Neural cell (in vitro differentiated cells): ENCODE measurements around the gene SERPINB10. TPM values are rescaled to one million over a fixed set of nuclear protein-coding genes. Genes with fewer than 3 reads are reported as not detected.

Source experiments
- H2AFZ ChIP-seq: fragments of 200-600, 300-800 bp; sonication (generic), shearing (Covaris generic); 2 replicates; pipeline ENCODE4 v1.6.0; 2014; ENCODE audit warnings: low read depth, mild to moderate bottlenecking, antibody characterized with exemption, low read length, moderate library complexity
- H3F3A ChIP-seq: fragments of 200-600 bp; shearing (Covaris generic); 2 replicates; pipeline ENCODE4 v1.6.1; 2016; ENCODE audit warnings: mild to moderate bottlenecking, moderate library complexity, mixed read lengths, antibody characterized with exemption, low read length; ENCODE audit not compliant: insufficient read depth, poor library complexity, severe bottlenecking
- H3K27ac ChIP-seq: fragments of 200-600, 300-800 bp; sonication (generic), shearing (Covaris generic); 2 replicates; pipeline ENCODE4 v1.5.1; 2014; ENCODE audit warnings: mild to moderate bottlenecking, low read length, moderate library complexity
- H3K27me3 ChIP-seq: fragments of 300-800, 200-600 bp; sonication (generic), shearing (Covaris generic); 2 replicates; pipeline ENCODE4 v1.6.0; 2014; ENCODE audit warnings: mild to moderate bottlenecking, low read depth, low read length, moderate library complexity; ENCODE audit not compliant: insufficient read depth
- H3K36me3 ChIP-seq: fragments of 300-800, 200-600 bp; sonication (generic), shearing (Covaris generic); 2 replicates; pipeline ENCODE4 v1.5.1; 2014; ENCODE audit warnings: mild to moderate bottlenecking, antibody characterized with exemption, low read length, moderate library complexity; ENCODE audit not compliant: insufficient read depth
- H3K4me2 ChIP-seq: fragments of 300-800, 200-600 bp; sonication (generic), shearing (Covaris generic); 2 replicates; pipeline ENCODE4 v1.6.0; 2014; ENCODE audit warnings: mild to moderate bottlenecking, low read length
- H3K4me3 ChIP-seq: fragments of 300-800, 200-600 bp; sonication (generic), shearing (Covaris generic); 2 replicates; pipeline ENCODE4 v1.5.1; 2014; ENCODE audit warnings: mild to moderate bottlenecking, low read length, moderate library complexity
- H3K79me2 ChIP-seq: fragments of 200-600 bp; shearing (Covaris generic); replicated peaks from 2 replicates; pipeline ENCODE4 v1.6.0; 2014; ENCODE audit warnings: mild to moderate bottlenecking, low read length, moderate library complexity; ENCODE audit not compliant: insufficient read depth
- H3K9ac ChIP-seq: fragments of 300-800, 200-600 bp; sonication (generic), shearing (Covaris generic); 2 replicates; pipeline ENCODE4 v1.6.1; 2016; ENCODE audit warnings: mild to moderate bottlenecking, low read length, mixed read lengths
- H3K9me2 ChIP-seq: fragments of 200-600 bp; shearing (Covaris generic); 2 replicates; pipeline ENCODE4 v1.6.1; 2016; ENCODE audit warnings: mild to moderate bottlenecking, low read length, mixed read lengths; ENCODE audit not compliant: insufficient read depth
- H3K9me3 ChIP-seq: fragments of 200-600, 300-800 bp; sonication (generic), shearing (Covaris generic); 2 replicates; pipeline ENCODE4 v1.6.1; 2016; ENCODE audit warnings: mild to moderate bottlenecking, mixed run types, low read length, moderate library complexity, mixed read lengths
- H4K20me1 ChIP-seq: fragments of 200-600 bp; shearing (Covaris generic); 2 replicates; pipeline ENCODE4 v1.6.1; 2016; ENCODE audit warnings: mild to moderate bottlenecking, mixed run types; ENCODE audit not compliant: insufficient read depth
- CTCF ChIP-seq: fragments of 450-650 bp; IDR thresholded peaks from 2 replicates; pipeline ENCODE4 v1.5.1; 2014; ENCODE audit warnings: antibody characterized with exemption, mild to moderate bottlenecking, moderate library complexity; ENCODE audit not compliant: poor library complexity, severe bottlenecking
- EZH2 ChIP-seq: fragments of 200-600, 300-800 bp; shearing (Covaris generic), sonication (generic); IDR thresholded peaks from 2 replicates; pipeline ENCODE4 v1.6.1; 2014; ENCODE audit warnings: antibody characterized with exemption, low read length, borderline replicate concordance, mild to moderate bottlenecking; ENCODE audit not compliant: insufficient read depth, poor library complexity, severe bottlenecking
- POLR2AphosphoS5 ChIP-seq: IDR thresholded peaks from 2 replicates; pipeline ENCODE4 v1.6.1; 2012
- RAD21 ChIP-seq: fragments of 450-650 bp; conservative IDR thresholded peaks from 2 replicates; pipeline ENCODE4 v1.6.1; 2014; ENCODE audit warnings: antibody characterized with exemption, mild to moderate bottlenecking, moderate library complexity
- REST ChIP-seq: IDR thresholded peaks from 2 replicates; pipeline ENCODE4 v1.6.1; 2012; ENCODE audit warnings: borderline replicate concordance
- SMC3 ChIP-seq: fragments of 450-650 bp; conservative IDR thresholded peaks from 2 replicates; pipeline ENCODE4 v1.6.1; 2014; ENCODE audit warnings: antibody characterized with exemption, mild to moderate bottlenecking, moderate library complexity; ENCODE audit not compliant: poor library complexity
- TAF1 ChIP-seq: IDR thresholded peaks from 2 replicates; pipeline ENCODE4 v1.6.1; 2012; ENCODE audit warnings: low read depth
- polyA plus RNA-seq: library from polyadenylated mRNA; depleted of rRNA; stranded (reverse); fragments of >200 nt; gene quantifications from 2 replicates; pipeline ENCODE4 v1.2.3, GENCODE V29; 2014

SERPINB10 gene
- polyA plus RNA-seq, 1 donor from 2014 or later, result not detected

GRCh38 chr18:63961435-63961980 is 53.8 kb downstream of the SERPINB10 start:
- no peaks in the 10 kb centered on the region for H3K9me3 ChIP-seq
- H3K36me3 ChIP-seq, result no peaks in the 10 kb centered on the region
- H3K4me2 ChIP-seq, result no peak overlapping the region
- no peak overlapping the region for H3K9ac ChIP-seq
- no peak for TF ChIP-seq SMC3
- no peak for TF ChIP-seq TAF1
- no peak for TF ChIP-seq REST
- TF ChIP-seq CTCF, result no peak
- no peak for TF ChIP-seq EZH2
- no peak for TF ChIP-seq RAD21
- no peak overlapping the region for H3K4me3 ChIP-seq
- no peaks in the 10 kb centered on the region for H3F3A ChIP-seq
- no peak overlapping the region for H2AFZ ChIP-seq
- H3K79me2 ChIP-seq, result no peaks in the 10 kb centered on the region
- H3K27me3 ChIP-seq, result no peaks in the 10 kb centered on the region
- H3K27ac ChIP-seq, result no peak overlapping the region
- H3K9me2 ChIP-seq, result no peaks in the 10 kb centered on the region
- H4K20me1 ChIP-seq, result no peaks in the 10 kb centered on the region

GRCh38 chr18:63962137-63962536 is 54.4 kb downstream of the SERPINB10 start:
- Histone ChIP-seq H3K36me3 (no peaks in the 10 kb centered on the region), H3K4me3 (no peak overlapping the region), H3K27me3 (no peaks in the 10 kb centered on the region), H3K9me3 (no peaks in the 10 kb centered on the region), H3K27ac (no peak overlapping the region), H3K9ac (no peak overlapping the region), H3K79me2 (no peaks in the 10 kb centered on the region), H3K9me2 (no peaks in the 10 kb centered on the region), H2AFZ (no peak overlapping the region), H3F3A (no peaks in the 10 kb centered on the region), H3K4me2 (no peak overlapping the region), H4K20me1 (no peaks in the 10 kb centered on the region)
- TF ChIP-seq RAD21, result no peak
- no peak for TF ChIP-seq POLR2AphosphoS5
- no peak for TF ChIP-seq REST
